NCI-H2107 treated with DMSO at 0.1 percent for 48 hours (cell line): ENCODE data around the gene NOC2L.
"Not testable (repeated sequence)": the region's sequence is repeated elsewhere in the genome, so short reads cannot be mapped to it uniquely, and the experiment has no call there.

ENCODE experiments used
- DNase-seq: peaks from one replicate; lab custom pipeline; 2025; ENCODE audit not compliant: unreplicated experiment; lab: John Stamatoyannopoulos, UW

Gene NOC2L

DNA sequence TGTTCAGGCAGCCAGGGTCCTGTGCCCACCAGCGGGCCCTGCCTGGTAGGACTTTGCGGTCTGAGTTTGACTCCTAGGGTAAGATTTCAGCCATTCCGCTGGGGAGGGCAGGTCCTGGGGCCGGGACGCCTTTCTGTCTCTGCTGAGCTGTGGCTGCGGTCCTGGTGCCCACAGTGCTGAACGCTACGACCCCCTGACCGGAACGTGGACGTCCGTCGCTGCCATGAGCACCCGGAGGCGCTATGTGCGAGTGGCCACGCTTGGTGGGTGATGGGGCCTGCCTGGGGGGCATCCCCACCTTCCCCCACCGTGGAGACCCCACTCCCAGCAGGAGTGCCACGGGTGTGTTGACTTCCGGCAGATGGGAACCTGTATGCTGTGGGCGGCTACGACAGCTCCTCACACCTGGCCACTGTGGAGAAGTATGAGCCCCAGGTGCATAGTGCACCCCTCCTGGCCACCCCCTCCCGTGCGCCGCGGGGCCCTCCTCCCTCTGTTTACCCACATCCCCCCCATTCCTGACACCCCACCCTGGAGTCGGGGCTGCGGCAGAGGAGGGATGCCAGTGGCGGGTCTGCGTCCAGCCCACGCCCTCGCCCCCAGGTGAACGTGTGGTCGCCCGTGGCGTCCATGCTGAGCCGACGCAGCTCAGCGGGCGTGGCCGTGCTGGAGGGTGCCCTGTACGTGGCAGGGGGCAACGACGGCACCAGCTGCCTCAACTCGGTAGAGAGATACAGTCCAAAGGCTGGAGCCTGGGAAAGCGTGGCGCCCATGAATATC is 4.9 kb upstream of the NOC2L start:
- no peak for DNase-seq

DNA sequence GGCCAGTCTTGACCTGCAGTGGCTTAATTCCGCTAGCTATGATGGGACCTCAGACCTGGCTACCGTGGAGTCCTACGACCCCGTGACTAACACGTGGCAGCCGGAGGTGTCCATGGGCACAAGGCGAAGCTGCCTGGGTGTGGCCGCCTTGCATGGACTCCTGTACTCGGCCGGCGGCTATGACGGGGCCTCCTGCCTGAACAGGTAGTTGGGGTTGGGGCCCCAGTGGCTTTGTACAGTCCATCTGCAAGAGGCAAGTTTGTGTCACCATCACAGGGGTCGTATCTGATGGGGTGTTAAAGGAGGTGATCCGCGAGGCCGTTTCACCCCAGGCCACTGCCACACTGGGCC is 4.2 kb upstream of the NOC2L start:
- DNase-seq, result no peak

DNA sequence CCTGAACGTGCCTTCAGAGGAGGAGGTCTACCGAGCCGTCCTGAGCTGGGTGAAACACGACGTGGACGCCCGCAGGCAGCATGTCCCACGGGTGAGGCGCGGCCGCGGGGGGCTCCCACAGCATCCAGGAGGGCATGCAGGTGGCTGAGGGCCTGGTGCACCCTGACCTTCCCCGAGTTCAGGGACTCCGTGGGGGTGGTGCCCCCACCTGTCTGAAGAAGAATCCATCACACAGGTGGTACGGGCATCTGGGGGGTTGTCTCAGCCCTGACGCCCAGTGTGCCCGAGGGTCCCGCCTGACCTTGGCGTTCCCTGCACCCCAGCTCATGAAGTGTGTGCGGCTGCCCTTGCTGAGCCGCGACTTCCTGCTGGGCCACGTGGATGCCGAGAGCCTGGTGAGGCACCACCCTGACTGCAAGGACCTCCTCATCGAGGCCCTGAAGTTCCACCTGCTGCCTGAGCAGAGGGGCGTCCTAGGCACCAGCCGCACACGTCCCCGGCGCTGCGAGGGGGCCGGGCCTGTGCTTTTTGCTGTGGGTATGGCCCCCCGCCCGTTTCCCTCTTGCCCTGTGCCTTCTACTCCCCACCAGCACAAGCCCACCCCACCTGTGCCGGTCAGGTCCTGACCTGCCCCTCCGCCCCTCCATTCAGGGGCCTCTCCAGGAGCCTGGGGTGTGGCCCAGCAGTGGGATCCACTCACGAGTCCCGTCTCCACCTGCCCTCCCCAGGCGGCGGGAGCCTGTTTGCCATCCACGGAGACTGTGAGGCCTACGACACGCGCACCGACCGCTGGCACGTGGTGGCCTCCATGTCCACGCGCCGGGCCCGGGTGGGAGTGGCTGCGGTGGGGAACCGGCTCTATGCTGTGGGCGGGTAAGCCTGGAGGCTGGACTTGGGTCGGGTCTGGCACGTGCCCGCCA is 3.6 kb upstream of the NOC2L start:
- DNase-seq, result no peak

DNA sequence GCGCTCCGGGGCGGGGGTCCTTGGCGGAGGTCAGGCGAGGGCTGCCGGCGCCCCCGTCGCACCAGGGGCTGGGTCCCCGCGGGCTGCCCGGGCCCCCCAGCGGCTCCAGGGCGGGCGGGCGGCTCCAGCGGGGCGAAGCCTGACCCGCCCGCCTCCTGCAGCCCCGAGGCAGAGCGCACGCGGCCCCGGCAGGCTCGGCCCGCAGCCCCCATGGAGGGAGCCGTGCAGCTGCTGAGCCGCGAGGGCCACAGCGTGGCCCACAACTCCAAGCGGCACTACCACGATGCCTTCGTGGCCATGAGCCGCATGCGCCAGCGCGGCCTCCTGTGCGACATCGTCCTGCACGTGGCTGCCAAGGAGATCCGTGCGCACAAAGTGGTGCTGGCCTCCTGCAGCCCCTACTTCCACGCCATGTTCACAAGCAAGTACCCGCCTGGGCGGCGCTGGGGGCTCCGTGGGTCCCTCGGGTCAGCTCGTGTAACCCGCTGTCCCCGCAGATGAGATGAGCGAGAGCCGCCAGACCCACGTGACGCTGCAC is 2.1 kb upstream of the NOC2L start:
- DNase-seq, result no peak

DNA sequence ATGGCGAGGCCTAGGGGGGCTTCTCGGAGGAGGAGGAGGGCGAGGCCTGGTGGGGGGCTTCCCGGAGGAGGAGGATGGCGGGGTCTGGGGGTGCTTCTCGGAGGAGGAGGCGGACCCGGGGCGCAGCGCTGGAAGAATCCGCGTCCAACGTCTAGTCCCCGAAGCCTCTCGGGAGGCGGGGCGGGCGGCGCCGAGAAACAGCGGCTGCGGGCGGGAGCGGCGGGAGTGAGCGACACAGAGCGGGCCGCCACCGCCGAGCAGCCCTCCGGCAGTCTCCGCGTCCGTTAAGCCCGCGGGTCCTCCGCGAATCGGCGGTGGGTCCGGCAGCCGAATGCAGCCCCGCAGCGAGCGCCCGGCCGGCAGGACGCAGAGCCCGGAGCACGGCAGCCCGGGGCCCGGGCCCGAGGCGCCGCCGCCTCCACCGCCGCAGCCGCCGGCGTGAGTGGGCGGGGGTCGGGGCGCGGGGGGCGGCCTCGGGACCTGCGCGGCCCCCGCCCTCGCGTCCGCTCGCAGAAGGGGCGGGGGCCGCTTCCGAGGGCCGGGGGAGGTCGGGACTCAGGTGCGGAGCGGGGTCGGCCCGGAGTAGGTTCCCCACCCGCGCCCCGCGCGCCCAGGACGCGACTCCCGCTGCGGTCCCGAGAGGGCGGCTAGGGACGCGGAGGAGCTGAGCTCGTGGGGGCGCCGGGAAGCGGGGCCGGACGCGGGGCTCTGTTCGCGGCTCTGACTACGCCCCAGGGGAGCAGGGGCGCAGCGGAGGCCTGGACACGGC is 1.5 kb upstream of the NOC2L start, which contains the start of gene KLHL17:
KLHL17 (plus strand) TSS at position 222 of the 769 bp plus-strand sequence; CDS start at position 332, 110 bp downstream.
- DNase-seq, result no peak

DNA sequence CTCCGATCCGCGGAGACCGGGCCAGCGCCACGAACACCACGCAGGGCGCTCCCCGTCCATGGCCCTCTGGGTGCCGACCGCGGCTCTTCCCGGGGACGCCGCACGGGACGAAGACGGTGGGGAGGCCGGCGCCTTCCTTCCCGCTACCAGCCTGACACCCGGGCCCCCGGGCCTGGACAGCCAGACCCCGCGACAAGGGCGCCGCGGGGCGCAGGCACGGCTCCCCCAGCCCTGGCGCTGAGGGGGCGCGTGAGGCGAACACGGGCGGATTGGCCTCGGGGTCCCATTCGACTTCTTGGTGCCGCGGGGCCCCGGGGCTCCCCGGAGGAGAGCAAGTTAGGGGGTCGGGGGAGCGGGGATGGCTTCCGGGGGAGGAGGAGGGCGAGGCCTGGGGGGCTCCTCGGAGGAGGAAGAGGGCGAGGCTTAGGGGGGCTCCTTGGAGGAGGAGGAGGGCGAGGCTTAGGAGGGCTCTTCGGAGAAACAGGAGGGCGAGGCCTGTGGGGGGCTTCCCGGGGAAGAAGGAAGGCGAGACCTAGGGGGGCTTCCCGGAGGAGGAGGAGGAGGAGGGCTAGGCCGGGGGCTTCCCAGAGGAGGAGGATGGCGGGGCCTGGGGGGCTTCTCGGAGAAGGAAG is 791 bp upstream of the NOC2L start:
- DNase-seq, result no peak

DNA sequence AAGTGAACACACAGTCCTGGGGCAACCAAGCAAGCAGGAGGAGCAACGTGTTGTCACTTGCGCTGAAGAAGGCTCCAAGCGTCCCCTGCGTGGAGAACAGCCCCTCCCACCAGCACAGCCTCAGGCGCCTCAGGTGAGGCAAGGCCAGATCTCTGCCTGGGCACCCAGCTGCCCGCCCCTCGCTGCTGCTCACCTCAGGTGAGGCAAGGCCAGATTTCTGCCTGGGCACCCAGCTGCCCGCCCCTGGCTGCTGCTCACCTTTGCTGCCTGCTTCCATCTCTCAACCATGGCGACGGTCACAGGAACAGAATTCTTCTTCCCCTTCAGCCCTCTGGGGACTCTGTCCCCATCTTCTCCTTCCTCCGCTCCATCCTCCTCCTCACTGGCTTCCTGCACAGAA is 2.4 kb downstream of the NOC2L start:
- DNase-seq, result no peak

DNA sequence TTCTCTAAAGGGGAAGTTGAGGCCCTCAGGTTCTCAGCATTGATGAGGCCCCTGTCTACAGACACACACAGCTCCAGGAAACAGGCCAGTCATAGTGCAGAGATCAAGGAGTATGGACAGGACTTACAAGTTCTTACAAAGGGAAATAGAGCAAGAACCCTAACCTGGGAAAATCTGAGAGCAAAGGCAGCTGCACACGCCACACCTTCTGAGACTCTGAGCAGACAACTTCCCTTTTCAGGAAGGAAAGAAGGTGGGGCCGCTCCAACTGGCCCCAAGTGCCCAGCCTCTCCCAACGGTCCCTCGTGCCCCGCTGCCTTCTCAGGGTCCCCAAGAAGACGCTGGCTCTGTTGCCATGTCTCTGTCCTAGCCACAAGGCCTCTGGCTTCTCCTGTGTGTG is 3.6 kb downstream of the NOC2L start:
- DNase-seq, result no peak

DNA sequence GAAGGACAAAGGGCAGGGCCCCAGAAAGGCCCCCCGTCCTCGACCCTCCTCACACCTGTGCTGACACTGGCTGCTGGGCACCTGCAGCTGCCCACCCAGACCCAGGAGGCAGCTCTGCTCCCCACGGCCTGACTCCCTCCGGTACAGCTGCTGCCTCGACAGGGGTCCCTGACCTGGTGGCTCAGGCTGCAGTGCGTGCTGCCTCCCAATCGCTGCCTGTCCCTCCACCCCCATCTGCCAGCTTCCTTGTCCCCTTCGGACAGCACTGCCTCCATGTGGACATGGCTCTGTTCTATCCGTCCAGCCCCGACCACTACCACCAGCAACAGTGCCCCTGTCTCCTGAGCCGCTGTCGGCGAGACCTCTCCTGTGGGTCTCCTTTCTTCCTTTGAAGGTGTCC is 4.1 kb downstream of the NOC2L start:
- DNase-seq, result no peak

DNA sequence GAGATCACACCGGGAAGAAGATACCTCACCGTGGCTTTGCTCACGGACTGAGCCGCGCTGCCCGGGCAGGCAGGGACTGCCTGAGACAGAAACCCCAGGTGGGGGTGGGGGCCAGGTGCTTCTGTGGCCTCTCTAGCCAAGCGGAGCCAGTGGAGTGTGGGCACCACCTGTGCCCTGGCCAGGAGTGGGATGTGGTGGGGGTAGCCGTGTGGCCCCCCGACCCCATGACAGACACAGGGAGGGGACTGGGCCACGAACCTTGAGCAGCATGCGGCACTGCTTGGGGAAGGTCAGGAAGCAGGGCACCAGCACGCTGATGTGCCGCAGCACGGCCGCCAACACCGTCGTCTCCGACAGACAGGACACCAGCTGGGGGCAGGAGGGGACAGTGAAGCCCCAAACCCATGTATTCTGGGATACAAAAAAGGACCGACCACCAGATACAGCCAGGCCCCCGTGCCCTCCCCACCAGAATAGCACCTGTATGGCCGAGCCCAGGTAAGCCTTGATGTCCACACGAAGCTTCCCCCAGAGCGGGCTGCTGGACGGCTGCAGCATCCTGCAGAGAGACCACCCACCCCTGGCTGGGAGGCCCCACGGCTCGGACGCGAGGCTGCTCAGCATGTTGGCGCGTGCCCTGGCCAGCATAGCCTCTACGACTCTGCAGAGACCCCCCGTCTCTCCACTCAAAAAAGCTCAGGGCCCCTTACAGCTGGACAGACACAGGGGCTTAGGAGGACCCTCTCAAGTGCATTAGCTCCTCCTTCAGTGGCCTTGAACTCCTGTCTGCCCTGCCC is 5.3 kb downstream of the NOC2L start:
- no peak for DNase-seq

DNA sequence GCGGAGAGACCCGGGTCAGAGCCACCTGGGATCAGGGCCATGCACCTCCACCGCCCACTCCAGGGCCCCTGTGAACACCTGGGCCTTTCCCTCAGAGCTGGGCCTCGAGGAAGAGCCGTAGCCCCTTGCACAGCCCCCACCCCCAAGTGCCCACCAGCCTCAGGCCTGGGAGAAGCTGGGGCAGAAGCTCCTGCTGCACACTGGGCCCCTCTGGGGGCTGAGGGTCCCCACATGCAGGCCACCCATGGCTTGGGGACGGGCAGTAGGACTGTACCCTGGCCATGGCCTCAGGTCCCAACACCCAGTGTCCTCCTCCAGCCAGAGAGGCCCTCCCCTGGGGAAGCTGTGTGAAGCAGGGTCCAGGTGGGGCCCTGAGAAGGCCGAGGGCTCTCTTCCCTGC is 6.5 kb downstream of the NOC2L start:
- DNase-seq, result no peak

DNA sequence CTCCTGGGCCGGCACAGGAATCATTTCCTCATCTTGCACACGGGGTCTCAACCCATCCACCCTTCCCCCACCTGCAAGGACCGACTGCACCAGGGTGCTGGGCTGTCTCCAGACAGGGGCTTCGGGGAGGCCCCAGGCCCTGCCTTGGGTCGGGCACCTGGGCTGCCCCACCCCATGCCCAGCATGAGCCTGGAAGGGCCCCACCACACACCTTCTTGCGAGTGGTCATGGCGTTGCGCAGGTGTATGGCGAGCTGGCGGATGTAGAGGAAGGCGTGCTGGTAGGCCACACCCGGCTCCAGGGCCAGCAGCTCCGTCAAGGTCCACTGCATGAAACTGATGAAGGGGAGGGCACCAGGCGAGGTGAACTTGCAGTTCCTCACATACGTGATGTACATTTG is 6.9 kb downstream of the NOC2L start:
- DNase-seq, result no peak

DNA sequence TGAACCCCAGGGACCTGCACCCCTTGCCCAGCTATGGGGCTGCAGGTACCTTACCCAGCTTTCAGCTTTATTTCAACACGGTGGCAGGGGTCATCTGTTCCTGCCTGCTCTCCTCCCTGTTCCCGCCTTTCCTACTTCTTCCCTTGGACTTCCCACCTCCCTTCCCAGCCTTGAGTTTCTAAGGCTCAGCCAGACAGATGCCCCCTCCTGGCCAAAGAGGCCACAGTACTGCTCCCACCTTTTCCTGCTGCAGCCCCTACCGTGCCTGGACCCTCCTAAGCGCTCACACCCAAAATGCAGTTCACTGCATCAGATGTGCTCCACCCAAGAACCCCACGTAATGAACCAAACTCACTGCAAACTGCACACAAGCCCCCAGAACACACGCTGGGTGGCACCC is 7.7 kb downstream of the NOC2L start:
- no peak for DNase-seq

DNA sequence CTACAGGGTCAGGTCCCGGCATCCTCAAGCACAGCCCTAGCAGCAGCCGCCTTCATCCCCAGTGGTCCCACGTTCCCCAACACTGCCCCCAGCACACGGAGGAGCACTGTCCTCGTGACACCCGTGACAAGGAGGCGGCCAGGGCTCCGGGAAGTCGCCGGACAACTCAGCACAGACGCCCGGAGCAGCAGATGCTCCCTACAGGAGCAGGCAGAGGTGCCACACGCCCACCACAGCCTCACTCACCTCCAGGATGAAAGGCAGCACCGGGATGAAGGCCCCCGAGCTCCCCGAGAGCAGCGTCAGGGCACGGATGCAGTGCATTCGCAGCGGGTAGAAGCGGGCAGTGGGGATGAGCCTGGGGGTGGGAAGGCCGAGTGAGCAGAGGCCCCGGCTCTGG is 8.2 kb downstream of the NOC2L start:
- no peak for DNase-seq

DNA sequence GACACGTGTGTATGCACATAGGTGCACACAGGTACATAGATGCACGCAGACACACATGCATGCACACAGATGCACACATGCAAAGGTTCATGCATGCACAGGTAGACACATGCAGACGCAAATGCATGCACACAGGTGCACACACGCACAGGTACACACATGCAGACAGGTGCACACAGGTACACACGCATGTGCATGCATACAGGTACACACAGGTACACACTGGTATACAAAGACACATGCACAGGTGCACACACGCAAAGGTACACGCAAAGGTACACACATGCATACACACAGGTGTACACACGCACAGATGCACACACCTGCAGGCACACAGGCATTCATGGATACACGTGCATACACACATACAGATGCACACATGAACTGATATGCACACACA is 8.8 kb downstream of the NOC2L start:
- no peak for DNase-seq

DNA sequence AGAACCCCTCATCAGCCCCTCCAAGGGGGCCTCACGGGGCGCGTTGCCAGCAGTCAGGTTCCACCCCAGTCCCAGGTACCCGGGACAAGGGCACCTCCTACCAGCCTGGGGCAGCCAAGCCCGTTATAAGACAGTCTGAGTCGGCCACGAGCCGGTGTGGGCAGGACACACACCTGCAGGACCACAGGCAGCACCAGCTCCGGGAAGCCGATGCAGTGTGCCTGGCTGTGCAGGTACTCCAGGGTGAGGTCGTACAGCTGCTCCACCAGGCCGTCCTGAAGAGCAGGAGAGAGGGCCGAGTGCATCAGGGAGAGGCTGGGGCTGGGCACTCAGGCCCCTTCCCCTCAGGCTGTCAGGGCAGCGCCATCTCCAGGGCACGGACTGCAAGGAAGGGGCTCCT is 11.1 kb downstream of the NOC2L start:
- DNase-seq, result no peak

DNA sequence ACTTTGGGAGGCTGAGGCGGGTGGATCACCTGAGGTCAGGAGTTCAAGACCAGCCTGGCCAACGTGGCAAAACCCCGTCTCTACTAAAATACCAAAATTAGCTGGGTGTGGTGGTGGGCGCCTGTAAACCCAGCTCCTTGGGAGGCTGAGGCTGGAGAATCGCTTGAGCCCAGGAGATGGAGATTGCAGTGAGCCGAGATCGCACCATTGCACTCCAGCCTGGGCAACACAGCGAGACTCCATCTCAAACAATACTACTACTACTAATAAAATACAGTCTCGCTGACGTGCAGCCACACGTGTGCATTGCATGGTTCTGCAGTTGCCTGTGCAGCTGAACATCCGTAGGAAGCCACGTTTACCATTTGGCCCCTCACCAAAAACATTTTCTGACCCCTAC is 12.2 kb downstream of the NOC2L start:
- DNase-seq, result not testable (repeated sequence)

DNA sequence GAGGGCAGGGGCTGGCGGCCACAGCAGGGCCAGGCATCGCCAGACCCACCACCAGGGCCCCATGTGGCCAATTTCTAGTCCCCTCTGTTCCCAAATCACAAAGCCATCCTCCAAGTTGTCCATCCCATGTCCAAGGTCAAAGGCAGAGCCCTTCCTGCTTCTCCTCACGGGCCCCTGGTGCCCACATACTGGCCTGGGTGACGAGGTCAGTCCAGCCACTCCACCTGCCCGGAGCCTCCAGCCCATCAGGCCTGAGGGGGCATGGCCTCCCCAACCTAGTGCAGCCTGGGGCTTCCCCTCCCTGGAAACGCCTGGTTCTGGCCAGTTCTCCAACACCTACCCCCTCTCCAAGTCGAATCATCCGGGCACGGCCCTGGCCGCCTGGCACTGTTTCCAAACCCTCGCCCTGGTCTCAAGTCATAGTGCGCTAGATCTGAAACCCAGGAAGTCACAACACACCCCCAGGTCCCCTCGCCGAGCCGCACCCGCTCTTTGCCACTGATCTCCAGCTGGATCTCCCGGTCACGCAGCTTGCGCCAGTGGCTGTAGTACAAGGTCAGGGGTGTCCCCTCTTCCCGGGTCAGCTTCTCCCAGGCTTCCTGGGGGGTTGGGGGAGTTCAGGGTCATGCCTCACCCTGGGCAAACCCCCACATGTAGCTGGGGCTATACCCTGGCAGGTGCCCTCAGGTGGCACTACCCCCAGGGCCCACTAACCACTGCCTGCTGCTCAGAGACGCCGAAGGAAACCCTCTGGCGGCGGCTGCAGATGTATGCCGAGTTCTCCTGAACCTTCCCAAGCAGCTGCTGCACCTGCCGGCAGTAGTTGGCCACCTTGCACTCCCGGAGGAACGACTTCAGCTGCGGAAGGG is 13.1 kb downstream of the NOC2L start:
- DNase-seq, result no peak
